GM18858 (cell line): Measurements from ENCODE around the gene TRIM71.
"Not testable (repeated sequence)": the region's sequence is repeated elsewhere in the genome, so short reads cannot be mapped to it uniquely, and the experiment has no call there.

Experiments used
- ATAC-seq: cut with Tn5 transposase; IDR thresholded peaks from one replicate; pipeline ENCODE4 v1.9.1; 2021; ENCODE audit not compliant: unreplicated experiment

The TRIM71 gene

DNA sequence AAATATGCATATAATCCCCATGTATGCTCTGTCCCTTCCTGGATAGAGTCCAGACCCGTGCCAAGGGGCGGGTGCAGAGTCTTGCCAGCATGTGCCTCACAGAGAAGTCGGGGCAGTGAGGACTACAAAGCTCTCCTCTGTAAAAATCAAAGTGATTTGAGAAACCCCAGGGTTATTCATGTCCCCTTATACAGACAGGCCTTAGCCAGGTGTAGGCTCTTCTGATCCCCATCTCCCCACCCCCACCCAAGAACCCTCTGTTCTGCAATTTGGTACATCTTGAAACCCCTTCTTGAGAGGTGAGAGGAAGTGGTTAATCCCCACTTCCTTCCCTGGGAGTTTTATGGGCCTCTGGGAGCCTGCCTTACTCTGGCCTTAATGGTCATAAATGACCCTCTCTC, 24.7 kb downstream of the TRIM71 start:
- no peak for ATAC-seq

DNA sequence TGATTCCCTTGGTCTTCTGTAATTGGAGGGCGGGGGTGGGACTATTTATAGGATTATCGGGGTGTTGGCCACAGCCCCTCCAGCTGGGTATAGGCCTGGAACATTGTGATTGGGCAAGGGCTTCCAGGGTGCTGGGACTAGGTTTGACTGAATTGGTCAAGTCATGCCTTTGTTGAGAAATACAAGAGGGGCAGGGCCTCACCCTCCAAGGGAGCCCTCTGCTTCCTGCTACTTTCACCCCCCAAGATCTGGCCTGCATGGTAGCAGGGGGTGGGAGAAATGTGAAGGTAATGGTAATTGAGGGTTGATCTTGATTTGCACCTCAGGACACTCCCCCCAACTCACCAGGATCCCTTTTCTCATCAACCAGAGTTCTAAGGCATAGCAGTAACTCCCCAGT, 25.2 kb downstream of the TRIM71 start:
- no peak for ATAC-seq

DNA sequence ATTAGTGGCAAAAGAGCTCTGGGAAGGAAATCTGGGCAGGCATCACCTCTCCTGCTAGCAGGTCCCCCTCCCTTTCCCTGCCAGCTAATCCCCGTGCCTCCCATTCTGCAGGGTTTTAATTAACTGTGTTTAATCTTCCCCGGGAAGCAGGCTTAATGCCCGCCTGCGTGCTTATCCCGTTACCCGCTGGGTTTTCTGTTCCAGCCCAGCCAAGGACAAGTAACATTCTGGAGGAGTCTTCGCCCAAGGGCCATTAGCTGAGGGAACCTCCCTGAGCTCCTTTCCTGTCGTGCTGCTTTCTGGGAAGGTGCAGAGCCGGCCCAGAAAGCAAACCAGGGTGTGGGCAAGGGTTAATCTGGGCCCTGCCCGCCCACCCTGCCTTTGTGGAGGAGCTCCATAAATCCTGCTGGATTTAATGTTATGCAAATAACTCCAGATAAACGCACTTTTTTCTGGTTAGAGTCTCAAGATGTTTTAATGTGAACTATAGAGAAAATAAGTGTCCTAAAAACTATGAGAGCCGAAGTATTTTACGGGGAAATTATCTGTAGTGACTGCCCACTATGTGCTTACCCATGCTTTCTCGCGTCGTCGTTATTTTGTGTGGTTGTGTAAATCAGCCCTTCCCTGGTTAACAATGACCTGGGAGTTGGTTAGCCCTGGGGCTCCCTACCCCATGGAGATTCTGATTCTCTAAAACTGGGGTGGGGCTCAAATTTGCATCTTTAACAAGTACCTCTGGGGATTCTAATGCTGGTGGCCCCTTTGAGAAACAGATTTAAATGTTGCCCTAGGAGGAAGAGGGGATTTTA, 25.9 kb downstream of the TRIM71 start:
- no peak for ATAC-seq

DNA sequence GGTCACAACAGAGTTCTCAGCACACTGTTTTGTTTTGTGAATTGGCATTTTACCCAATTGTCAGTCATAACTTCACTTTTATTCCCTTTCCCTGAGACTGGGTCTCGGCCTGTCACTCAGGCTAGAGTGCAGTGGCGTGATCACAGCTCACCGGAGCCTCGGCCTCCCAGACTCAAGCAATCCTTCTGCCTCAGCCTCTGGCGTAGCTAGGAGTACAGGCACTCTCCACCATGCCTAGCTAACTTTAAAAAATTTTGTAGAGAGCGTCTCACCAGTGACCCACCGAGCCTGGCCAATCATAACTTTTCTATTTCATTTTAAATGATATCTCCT, 26.5 kb downstream of the TRIM71 start:
- no peak for ATAC-seq

DNA sequence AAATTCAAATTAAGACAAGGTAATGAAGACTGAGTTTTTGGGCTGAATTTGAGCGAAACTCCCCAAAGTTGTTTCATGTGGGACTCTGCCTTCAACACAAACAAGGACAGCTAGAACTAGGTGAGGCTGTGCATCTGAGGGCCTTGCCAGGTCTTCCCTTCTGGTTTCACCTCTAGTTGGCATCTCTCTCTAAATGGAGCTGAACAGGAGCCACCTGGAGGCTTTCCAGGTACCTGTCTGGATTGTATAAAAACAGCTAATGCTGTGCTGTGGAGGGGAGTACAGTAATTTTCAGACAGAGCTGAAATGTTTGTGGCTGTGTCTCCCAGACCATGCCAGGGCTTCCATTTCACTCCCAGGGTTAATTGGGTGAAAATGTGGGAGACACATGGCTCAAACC, 27.1 kb downstream of the TRIM71 start:
- ATAC-seq, result no peak

DNA sequence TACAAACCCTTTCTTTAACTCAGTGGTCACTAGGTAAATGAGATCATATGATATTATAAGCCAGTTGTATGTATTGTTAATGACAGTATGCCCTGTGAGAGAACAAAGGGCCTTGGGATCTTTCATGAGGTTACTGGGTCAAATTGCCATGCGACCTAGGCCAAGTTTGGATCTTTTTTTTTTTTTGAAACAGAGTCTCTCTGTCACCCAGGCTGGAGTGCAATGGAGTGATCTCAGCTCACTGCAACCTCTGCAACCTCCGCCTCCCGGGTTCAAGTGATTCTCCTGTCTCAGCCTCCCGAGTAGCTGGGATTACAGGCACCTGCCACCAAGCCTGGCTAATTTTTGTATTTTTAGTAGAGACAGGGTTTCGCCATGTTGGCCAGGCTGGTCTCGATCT, 27.7 kb downstream of the TRIM71 start:
- ATAC-seq, result not testable (repeated sequence)

DNA sequence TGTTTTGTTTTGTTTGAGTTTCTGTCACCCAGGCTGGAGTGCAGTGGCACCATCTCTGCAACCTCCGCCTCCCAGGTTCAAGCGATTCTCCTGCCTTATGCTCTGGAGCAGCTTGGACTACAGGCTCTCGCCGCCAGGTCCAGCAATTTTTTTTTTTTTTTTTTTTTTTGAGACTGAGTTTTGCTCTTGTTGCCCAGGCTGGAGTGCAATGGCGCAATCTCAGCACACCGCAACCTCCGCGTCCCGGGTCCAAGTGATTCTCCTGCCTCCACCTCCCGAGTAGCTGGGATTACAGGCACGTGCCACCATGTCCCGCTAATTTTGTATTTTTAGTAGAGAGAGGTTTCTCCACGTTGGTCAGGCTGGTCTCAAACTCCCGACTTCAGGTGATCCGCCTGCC, 29.2 kb downstream of the TRIM71 start:
- not testable (repeated sequence) for ATAC-seq

DNA sequence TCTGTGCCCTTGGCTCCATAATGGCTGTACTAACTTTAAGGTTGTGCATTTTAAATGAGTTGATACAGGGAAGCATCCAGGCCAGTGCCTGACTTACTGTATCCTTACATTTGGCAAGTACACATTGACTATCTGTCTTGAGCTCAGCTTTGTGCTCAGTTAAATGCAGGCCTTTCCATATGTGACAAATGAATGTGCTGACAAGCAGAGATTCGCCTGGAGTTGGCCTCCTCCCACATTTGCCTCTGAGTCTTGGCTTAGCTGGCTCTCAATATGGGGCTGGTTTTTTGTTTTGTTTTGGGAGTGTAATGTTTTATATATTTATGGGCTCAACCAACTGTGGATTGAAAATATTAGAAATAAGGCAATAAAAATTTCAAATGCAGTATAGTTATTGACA, 29.7 kb downstream of the TRIM71 start:
- no peak for ATAC-seq

DNA sequence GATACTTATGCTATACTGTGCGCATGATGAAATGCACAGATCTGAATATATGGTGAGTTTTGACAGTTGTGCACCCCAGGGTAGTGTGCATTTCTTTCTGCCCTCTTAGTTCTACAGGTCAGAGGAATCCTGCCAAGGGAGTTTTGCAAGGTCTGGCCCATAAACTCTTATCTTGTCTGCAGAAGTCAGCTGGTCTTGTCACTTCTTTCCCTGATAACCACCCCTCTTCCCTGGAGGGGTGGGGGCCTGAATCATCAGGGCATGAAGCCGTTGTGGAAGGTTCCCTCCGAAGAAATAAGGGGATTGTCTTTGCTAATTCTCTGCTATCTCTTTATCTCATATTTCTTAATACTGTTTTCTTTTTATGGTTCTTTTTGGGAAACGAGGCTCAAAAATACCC, 30.4 kb downstream of the TRIM71 start:
- ATAC-seq, result no peak

DNA sequence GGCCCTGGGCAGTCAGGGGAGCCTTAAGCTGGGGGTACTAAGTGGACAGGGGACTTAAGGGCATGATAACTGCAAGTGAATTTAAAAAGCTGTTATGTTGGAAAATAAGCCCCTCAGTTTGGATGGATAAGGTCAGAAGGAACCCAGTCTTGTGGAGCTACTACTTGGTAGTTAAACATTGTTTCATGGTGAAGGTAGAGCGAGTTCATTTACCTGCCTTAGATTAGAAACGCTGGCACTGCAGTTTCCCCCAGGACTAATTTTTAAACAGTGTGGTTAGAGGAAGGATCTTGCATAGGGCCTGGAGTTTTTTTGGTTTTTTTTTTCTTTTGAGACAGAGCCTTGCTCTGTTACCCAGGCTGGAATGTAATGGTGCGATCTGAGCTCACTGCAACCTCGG, 31.2 kb downstream of the TRIM71 start:
- ATAC-seq, result no peak

DNA sequence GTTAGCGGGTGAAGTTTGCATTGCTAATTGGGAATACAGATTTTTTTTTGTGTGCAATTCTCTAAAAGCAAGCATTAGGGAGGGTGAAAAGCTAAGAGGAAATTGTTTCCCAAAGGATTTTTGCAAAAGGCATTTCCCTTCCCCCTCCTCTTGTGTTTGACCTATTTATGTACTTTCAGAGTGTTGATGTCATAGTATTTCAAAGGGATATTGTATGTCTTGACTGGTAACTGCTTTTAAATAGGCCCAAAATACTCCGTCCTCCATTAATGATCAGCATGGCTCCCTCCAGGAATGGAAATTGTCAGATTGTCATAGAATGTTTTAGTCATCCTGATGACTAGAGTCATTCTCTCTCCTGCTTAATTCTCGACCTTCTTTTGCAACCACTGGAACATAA, 32.4 kb downstream of the TRIM71 start:
- ATAC-seq, result no peak

DNA sequence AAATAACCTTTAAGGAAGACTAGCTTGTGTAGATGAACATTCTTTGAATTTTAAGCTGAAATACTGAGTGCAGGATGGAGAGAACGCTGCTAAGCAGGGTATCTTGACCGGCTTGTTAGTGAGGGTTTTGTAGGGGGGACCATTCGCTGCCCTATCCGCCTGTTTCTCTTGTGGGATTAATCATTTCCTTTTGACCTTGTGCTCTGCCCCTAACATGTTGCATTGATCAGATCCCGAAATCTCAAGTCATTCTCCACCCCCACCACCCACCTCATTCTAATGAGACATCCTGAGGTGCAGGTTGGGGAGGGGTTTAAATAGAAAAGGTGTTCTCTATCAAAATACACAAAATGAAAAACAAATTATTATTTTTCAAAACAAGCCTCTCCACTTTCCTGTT, 32.8 kb downstream of the TRIM71 start:
- no peak for ATAC-seq

DNA sequence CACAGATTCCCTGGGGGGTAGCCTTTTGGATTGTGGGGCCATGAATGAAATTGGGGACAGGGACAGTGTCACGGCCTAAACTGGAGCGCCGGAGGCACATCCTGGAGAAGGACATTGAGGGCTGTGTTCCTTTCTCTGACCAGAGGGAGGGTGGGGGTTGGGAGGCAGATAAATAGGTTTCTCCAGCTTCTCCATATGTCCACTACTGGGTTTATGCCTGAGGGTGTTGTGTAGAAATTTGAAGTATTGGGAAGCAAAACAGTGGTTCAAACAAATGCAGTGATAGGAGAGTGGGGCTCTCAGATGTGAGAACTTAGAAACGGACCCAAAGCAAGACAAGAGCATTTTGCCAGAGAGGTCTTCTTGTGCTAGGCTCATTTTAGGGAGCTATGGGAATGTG, 34.3 kb downstream of the TRIM71 start:
- ATAC-seq, result no peak

DNA sequence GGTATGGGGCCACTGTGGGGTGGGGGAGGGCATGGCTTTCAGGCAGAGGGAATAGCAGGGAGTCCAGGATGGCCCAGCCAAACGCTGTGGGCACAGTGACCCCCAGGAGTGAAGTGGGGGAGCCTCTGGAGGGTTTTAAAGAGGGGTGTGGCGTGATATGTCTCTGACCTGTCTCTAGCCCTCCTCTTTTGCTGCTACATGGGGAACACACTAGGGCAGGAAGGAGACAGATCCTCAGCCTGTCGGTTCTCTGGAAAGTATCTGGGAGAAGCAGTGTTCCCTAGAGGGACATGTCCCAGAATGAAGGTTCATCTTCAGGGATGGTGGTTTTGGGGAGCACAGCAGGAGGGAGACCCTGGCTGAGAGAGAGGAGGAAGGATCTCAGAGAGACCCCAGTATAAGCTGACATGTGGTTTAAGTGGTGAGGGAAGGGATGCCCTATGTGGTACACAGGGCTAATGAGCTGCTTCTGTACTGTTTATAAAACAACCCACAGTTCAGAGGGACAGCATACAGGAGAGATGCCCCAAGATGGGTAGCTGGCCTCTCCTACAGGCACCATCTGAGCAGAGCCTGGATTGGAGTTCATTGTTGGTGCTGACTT, 37.7 kb downstream of the TRIM71 start:
- no peak for ATAC-seq

DNA sequence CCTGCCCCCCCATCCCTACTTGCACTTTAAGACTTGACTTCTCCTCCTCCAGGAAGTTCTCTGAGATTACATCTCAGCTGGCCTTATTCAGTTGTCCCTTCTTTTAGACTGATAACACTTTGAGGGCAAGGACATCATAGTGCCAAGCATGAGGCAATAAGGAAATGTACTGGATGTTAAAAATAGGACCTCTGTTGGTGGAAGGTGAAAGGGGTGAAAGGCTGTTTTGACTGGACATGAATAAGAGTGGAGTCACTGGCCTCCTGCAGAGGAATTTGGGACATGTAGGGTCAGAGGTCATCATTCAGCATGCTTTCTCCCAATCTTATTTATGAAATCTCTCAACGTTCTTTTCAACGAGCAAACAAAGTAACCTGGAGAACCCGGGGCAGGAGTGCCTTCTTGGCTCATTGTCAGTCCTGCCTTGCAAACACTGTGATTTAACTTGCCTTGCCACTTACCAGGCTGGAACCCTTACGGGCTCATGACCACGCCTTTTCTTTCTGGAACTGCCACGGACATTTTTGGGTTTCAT, 38.6 kb downstream of the TRIM71 start:
- ATAC-seq, result no peak

DNA sequence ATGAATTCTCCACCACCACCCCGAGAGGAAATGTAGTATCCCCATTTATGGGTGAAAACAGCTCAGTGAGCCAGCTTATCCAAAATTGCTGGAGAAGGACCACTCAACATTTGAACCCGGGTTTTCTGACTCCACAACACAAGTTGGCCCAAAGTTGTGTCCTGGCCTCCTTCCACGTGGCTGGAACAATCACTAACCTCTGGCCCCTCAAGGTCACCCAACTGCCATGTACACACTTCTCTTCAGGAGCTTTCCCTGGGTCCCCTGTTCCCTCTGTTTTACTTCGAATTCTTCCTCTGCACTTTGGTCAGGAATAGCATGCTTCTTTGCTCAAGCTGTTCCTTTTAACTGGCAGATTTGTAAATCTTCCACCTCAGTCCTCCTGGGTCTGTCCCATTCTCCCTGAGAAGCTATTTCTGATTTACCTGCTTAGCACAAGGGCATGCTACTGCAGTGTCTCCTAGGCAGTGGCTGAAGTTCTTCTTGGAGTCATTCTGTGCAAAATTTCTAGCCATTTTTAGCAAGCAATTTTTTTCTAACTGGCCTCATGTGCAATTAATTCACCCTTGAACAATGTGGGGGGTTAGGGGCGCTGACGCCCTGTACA, 39.2 kb downstream of the TRIM71 start:
- ATAC-seq, result no peak

DNA sequence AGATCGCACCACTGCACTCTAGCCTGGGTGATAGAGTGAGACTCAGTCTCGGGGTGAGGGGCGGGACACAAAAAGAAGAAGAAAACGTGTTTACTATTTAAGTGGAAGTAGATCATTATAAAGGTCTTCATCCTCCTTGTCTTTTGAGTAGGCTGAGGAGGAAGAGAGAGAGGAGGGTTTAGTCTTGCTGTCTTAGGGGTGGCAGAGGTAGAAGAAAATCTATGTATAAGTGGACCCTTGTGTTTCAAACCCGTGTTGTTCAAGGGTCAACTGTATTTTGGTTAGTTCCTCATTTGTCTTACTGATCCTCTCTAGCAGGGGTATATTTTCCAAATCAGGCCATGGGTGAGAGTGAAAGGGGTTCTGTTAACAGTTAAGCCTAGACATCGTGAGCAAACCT, 40.1 kb downstream of the TRIM71 start:
- no peak for ATAC-seq

DNA sequence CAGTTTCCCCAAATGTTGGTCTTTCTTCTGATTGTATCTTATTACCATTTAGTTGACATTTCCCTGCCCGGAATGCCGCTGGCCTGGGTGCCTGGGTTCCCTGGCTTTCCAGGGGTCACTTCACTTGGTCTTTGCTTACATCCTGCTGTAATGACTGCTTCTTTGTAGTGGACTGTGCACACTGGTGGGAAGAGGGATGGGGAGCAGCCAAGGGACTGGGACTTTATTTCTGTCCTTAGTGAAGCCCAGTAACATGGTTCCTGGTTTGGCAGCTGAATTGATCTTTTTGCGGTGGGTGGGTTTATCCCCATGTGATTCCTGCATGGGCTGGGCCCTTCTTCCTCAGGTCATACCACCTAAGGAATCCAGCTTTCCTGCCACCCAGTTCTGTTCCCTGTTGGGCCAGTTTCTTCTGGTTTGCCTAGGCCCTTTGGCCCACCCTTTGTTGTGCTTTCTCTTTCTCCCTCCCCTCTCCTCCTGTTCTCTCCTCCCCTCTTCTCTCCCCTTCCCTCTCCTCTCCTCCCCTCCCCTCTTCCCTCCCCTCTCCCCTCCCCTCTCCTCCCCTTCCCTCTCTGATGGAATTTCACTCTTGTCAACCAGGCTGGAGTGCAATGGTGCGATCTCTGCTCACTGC, 41.9 kb downstream of the TRIM71 start:
- no peak for ATAC-seq

DNA sequence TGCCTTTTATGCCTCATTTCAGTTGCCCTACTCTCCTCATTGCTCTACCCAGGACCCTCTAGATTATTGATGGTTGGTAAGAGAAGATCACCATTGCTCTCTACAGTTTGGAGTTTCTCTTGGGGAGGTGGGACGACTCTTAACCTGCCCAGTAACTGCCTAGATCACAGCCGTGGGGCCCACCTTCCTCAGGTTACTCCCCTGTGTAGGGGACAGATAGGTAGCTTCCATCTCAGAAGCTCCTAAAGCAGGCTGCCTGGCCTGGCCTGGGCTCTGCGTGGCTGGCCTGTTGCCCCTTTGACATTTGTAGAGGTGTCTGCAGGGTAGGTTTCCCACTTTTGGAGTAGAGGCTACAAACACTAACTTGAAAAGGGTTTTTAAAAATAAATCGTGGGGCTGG, 42.7 kb downstream of the TRIM71 start:
- ATAC-seq, result no peak

DNA sequence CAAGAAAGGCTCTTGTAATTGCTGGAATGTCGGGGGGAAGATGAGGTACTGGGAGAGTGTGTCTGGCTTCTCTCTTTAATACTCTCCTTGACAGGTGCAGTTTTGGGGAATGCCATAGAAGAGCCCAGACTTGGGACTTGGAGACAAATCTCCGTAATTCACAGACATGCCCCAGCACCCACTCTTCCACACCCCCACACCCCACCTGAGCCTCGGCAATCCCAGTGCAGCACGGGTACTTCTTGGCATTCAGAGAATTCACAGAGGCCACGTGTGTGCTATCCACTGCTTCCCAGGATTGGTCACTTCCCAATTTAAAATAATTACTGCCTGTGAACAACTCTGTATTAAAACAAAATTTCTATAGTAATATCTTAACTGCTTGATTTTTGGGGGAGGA, 43.9 kb downstream of the TRIM71 start:
- ATAC-seq, result no peak

DNA sequence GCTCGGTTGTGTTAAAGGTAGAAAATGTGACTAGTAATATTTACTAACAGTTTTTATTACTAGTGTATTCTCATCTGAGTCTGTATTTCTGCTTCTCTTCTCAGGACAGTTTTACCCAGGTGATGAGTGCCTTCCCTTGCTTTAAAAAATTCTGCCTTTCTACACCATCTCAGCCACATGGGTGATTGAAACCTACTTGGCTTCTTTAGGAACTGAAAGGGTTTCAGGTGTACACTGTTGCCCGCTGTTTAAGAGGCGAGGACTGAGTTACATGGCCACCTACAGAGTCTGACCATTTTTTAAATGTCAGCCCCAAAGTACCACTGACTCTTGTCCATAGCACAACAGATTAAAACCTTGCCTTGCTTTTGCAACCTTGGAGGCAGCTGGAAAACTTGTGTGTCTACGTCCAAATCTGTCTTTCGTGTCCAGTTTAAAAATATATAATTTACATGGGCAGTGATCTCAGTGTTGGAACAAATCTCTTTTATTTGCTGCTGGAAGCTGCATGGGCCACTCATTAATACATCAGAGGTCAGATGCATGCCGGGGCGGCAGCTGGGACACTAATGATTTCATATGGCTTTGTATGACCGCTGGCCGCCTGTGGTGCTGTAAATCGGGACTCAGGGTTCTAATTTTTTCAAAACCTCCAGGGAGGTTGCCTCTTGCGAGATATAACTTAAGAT, 44.6 kb downstream of the TRIM71 start:
- ATAC-seq, result no peak
